Measurements from ENCODE around the gene GALNT4. TPM values are rescaled to one million over a fixed set of nuclear protein-coding genes. Genes with fewer than 3 reads are reported as not detected.

The GALNT4 gene
- total and polyA plus RNA-seq, 9 of the 15 experiments (the other 6 are each of a cell fraction or from before 2014, with no cell fraction given), result 1.2 to 4.6 (median 3.4) TPM

DNA sequence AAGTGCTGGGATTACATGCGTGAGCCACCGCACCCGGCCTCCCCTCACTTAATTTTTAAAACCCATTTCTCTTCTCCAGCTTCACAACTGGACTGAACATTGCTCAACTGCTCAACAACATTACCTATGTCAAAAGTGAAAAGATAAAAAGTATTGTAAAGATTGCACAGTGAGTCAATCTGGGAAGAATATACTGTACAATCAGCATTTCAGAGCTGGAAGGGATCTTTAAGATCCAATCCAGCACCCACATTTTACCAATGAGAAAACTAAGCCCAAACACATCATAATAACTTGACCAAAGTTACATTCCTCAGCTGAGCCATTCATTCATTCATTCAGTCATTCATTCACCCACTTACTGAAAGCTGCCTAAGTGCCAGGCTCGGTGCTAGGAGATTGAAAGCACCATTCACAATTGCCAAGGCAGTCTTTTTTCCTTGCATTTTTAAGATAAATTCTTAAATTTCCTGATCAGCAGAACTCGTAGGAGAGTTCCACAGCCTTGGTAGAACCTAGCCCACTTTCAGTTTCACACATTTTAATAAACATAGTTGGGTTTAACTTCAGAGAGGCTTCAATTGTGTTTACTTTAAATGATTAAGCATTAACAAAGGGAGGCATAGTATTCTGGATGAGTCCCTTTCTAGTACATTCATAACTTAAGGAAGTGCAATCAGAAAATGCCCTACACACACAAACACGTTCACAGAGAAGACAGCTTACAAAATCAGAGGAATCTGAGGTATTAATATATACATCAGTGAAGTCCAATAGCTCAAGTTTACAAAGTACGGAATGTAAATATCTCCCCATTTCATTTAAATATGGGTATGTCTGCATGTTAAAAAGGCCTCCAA, 3.0 kb downstream of the GALNT4 start:
- no peak overlapping the region for H3K4me3 ChIP-seq
- H4K20me1 ChIP-seq (replicated peaks; ENCODE audit: control insufficient read depth, insufficient read depth, low read length), result no peaks in the 10 kb centered on the region; the same call in 1 of the 2 replicates
- WGBS (ENCODE audit: insufficient coverage, low coverage, missing lambda C conversion rate), result 80% methylated on average over 7 of the region's 7 CpGs
- H3K4me2 ChIP-seq (ENCODE audit: insufficient read depth, low read length), result no peak overlapping the region
- no TSS peak for BruUV-seq (replicated peaks)
- CTCF ChIA-PET (ENCODE audit: low intra/inter-chr PET ratio), result no interaction called here
- 0 out of 2 replicates have a peak, but pooled peaks have one; percentile 2 for TF ChIP-seq MAFF (IDR thresholded peaks at IDR 0.05; ENCODE audit: low read length)
- TF ChIP-seq C11orf30 (IDR thresholded peaks at IDR 0.05; ENCODE audit: low read depth), result peak; percentile 46
- TF ChIP-seq ZNF699 (CRISPR knock-in tag; IDR thresholded peaks at IDR 0.05; ENCODE audit: insufficient replicate concordance), result no peak
- TF ChIP-seq ZNF316 (IDR thresholded peaks at IDR 0.05), result peak; percentile 60
- TF ChIP-seq MAFG (tag; conservative IDR thresholded peaks at IDR 0.05), result 0 out of 2 replicates have a peak, but pooled peaks have one; percentile 20
- TF ChIP-seq ZNF24 (IDR thresholded peaks at IDR 0.05), result peak; percentile 95
- ATAC-seq (no peak), FAIRE-seq (no peak), DNase-seq (ENCODE audit: extremely low read depth in 1 of 4, low spot score in 3 of 4) (no peak)
- H3K9me3 ChIP-seq (replicated peaks; ENCODE audit: control insufficient read depth, insufficient read depth, low read depth, low read length), result no peaks in the 10 kb centered on the region
- H3K4me1 ChIP-seq (replicated peaks in 1 of 2; ENCODE audit: control insufficient read depth in 2 of 2, insufficient read depth in 2 of 2, low read length in 2 of 2), result peaks cover 10 to 19% of the 10 kb centered on the region in 2 experiments; a peak in 4 of 5 replicates
- no peak overlapping the region for H3K27ac ChIP-seq (ENCODE audit: extremely low read depth, low read depth, low read length)
- intact Hi-C loops (cut with micrococcal nuclease) (loop anchor here (10.0 kb wide), 2 partner anchors 467 to 1377 kb away; partner anchors contain the start of genes CEP290 and TMTC3), in situ Hi-C loops (cut with MboI) (loop anchor here (10.0 kb wide), 1 partner anchor 507 kb away; no protein-coding TSS in a partner anchor)
- POLR2A ChIA-PET, result interaction anchor here (0.7 to 2.4 kb wide), 5 partner anchors 8 to 256 kb away, joined by 3 to 8 read pairs (median 3); no protein-coding TSS in a partner anchor
- peaks cover 51% of the 10 kb centered on the region for H3K79me2 ChIP-seq (ENCODE audit: control insufficient read depth, insufficient read depth, low read length)
- H3K9ac ChIP-seq (ENCODE audit: insufficient read depth in 1 of 2, low read depth in 2 of 2, low read length in 2 of 2), result no peak overlapping the region
- no peak overlapping the region for H2AFZ ChIP-seq (ENCODE audit: low read depth, low read length)
- peaks cover 17% of the 10 kb centered on the region; the same call in 1 of the 3 replicates for H3K36me3 ChIP-seq (ENCODE audit: control insufficient read depth, insufficient read depth, low read length)
- H3K27me3 ChIP-seq (ENCODE audit: control insufficient read depth in 2 of 2, insufficient read depth in 2 of 2, low read length in 2 of 2), result no peaks in the 10 kb centered on the region
- no peaks in the 10 kb centered on the region for H3K9me1 ChIP-seq (ENCODE audit: control insufficient read depth, insufficient read depth, low read length)
